ENCODE data around the gene UBA7.

DNA sequence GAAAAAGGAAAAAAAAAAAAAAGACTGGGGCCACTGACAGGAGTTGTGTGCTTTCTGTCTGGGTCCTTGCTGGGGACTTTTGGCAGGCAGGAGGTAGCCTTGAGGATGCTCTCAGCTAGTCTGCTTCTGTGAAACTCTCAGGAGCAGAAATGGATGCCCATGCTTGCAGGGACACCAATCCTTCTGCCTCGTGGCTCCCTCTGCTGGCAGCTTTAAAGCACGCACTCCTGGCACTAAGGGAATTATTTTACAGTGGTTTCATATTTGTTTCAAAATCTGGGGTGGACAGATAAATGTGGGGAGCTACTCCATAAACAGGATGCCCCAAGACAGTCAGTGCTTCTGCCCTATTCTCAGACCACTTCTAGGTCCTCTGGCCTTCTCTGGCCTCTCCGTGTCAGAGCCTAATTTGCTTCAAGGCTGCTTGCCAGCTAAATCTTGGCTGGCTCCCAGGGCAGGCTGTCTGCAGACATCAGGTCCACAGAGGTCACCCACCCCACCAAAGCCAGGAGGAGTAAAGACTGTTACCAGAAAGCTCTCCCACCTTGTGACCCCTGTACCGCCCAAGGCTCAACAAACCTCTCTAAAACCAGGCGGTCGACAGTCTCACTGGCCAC is 25.5 kb upstream of the UBA7 start:
- TF ChIP-seq, protein P1, sequence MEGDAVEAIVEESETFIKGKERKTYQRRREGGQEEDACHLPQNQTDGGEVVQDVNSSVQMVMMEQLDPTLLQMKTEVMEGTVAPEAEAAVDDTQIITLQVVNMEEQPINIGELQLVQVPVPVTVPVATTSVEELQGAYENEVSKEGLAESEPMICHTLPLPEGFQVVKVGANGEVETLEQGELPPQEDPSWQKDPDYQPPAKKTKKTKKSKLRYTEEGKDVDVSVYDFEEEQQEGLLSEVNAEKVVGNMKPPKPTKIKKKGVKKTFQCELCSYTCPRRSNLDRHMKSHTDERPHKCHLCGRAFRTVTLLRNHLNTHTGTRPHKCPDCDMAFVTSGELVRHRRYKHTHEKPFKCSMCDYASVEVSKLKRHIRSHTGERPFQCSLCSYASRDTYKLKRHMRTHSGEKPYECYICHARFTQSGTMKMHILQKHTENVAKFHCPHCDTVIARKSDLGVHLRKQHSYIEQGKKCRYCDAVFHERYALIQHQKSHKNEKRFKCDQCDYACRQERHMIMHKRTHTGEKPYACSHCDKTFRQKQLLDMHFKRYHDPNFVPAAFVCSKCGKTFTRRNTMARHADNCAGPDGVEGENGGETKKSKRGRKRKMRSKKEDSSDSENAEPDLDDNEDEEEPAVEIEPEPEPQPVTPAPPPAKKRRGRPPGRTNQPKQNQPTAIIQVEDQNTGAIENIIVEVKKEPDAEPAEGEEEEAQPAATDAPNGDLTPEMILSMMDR (IDR thresholded peaks at IDR 0.05; ENCODE audit: low read depth, low read length) = peak; percentile 96
- TF ChIP-seq EZH2phosphoT487 (IDR thresholded peaks at IDR 0.05; ENCODE audit: low read depth) = no peak
